Esophagus squamous epithelium (tissue), 4 donors: ENCODE measurements around the gene DPH7.

Experiments used
- POLR2A ChIP-seq, 4 donors: fragments of 450-650 bp; IDR thresholded peaks; one replicate each; pipeline ENCODE4 v1.6.1; 2017; ENCODE audit warnings: antibody characterized with exemption in 4 of 4, mild to moderate bottlenecking in 4 of 4, moderate library complexity in 3 of 4
- TF ChIP-seq, protein P1 (sequence below), 6 experiments: fragments of 450-650 bp in 4 of 6; fragments of 200-600 bp in 2 of 6; sonication (generic) in 2 of 6; IDR thresholded peaks; one replicate each; pipeline ENCODE4 v1.5.1; 2016 to 2019; ENCODE audit warnings: antibody characterized with exemption in 6 of 6, mild to moderate bottlenecking in 4 of 6, moderate library complexity in 4 of 6

DNA sequence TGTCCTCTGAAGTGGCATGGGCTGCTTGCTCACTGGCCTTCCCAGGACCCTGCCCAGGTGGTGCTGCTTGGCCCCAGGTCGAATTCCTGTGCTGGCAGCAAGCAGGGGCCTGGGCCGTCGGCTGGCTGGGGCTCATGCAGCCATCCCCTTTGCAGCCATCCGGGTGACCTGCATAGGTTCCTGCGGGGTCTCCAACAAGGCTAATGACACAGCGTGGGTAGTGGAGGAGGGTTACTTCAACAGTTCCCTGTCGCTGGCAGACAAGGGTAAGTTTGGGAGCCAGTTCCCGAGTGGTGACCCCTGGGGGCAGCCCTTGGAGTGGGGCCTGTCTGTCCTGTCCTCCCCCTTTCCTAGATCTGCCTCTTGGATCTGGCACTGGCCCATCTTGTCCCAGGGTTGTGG lies 34.0 kb upstream of the DPH7 start:
- no peak for TF ChIP-seq POLR2A (IDR thresholded peaks at IDR 0.05)
- TF ChIP-seq, protein P1, sequence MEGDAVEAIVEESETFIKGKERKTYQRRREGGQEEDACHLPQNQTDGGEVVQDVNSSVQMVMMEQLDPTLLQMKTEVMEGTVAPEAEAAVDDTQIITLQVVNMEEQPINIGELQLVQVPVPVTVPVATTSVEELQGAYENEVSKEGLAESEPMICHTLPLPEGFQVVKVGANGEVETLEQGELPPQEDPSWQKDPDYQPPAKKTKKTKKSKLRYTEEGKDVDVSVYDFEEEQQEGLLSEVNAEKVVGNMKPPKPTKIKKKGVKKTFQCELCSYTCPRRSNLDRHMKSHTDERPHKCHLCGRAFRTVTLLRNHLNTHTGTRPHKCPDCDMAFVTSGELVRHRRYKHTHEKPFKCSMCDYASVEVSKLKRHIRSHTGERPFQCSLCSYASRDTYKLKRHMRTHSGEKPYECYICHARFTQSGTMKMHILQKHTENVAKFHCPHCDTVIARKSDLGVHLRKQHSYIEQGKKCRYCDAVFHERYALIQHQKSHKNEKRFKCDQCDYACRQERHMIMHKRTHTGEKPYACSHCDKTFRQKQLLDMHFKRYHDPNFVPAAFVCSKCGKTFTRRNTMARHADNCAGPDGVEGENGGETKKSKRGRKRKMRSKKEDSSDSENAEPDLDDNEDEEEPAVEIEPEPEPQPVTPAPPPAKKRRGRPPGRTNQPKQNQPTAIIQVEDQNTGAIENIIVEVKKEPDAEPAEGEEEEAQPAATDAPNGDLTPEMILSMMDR (IDR thresholded peaks at IDR 0.05): no peak
